ENCODE results near the gene NSUN5.
"Not testable (repeated sequence)": the region's sequence is repeated elsewhere in the genome, so short reads cannot be mapped to it uniquely, and the experiment has no call there.

Gene NSUN5

GRCh38 chr7:73297706-73298105, 10.9 kb downstream of the NSUN5 start:
- DNase-seq (ENCODE audit: low read depth in 1 of 2, low spot score in 1 of 2), result not testable (repeated sequence)

GRCh38 chr7:73297235-73297634, 11.4 kb downstream of the NSUN5 start:
- DNase-seq (ENCODE audit: low read depth in 1 of 2, low spot score in 1 of 2), result not testable (repeated sequence)

GRCh38 chr7:73277210-73277609, 31.4 kb downstream of the NSUN5 start:
- DNase-seq (ENCODE audit: low read depth in 1 of 2, low spot score in 1 of 2), result not testable (repeated sequence)

- not testable (repeated sequence) for DNase-seq (ENCODE audit: low read depth in 1 of 2, low spot score in 1 of 2)
Measured at GRCh38 chr7:73267813-73268212, 40.8 kb downstream of the NSUN5 start.

GRCh38 chr7:73266719-73267368, 41.8 kb downstream of the NSUN5 start:
- not testable (repeated sequence) for DNase-seq (ENCODE audit: low read depth in 1 of 2, low spot score in 1 of 2)

GRCh38 chr7:73262416-73262815, 46.2 kb downstream of the NSUN5 start:
- DNase-seq (ENCODE audit: low read depth in 1 of 2, low spot score in 1 of 2), result not testable (repeated sequence)

All from activated T-helper 1 cell treated with anti-CD3 and anti-CD28 coated beads, Interleukin-2, amount 50 U/mL, for 16 hours (primary cell).